HCT116 (cell line): ENCODE results near the gene PIGL. TPM values are rescaled to one million over a fixed set of nuclear protein-coding genes. Genes with fewer than 3 reads are reported as not detected.

Experiments used
- ATAC-seq: fragments of 200-7000 bp; cut with Tn5 transposase; 2 replicates; pipeline ENCODE4 v1.9.1; 2020; ENCODE audit warnings: mild to moderate bottlenecking, moderate library complexity
- BruUV-seq: library from RNA; stranded (reverse); fragments of 400-500 nt; replicated peaks from 2 replicates; lab custom pipeline; 2021; lab: Mats Ljungman, UMichigan
- CTCF ChIA-PET: fragments of 300-600 bp; sonication (Branson Sonifier 250); formaldehyde crosslinking; loops from one replicate; lab custom pipeline; 2021; ENCODE audit warnings: antibody characterized with exemption; lab: Charles Lee
- POLR2A ChIA-PET: fragments of 300-600, 350-600 bp; sonication (Branson Sonifier 250); formaldehyde crosslinking; loops from one replicate; lab custom pipeline; 2021; ENCODE audit warnings: antibody characterized with exemption; lab: Charles Lee
- RAD21 ChIA-PET, 2 experiments: fragments of 300-600 bp; sonication (Branson Sonifier 250); formaldehyde crosslinking; loops; one replicate each; lab custom pipeline; 2023; ENCODE audit warnings: low total read pairs in 2 of 2; ENCODE audit not compliant: uncharacterized antibody in 2 of 2, unreplicated experiment in 2 of 2, low non-redundant PET in 1 of 2; lab: Charles Lee
- DNase-seq: peaks from one replicate; pipeline ENCODE4 v3.0.0-alpha.2; 2010; ENCODE audit warnings: low read depth, low spot score
- H2AFZ ChIP-seq: fragments of 200-600 bp; shearing (Covaris generic), sonication (generic); 2 replicates; pipeline ENCODE4 v1.6.1; 2017; ENCODE audit warnings: low read depth, mixed run types, mixed read lengths, antibody characterized with exemption, low read length; ENCODE audit not compliant: poor library complexity, severe bottlenecking
- H3K27ac ChIP-seq: 2 replicates; pipeline ENCODE4 v1.5.1; 2012; ENCODE audit warnings: low read depth, low read length
- H3K27me3 ChIP-seq: fragments of 200-600 bp; sonication (generic); 2 replicates; pipeline ENCODE4 v1.6.1; 2016; ENCODE audit warnings: mixed run types, low read length, mixed read lengths; ENCODE audit not compliant: insufficient read depth
- H3K36me3 ChIP-seq, 2 experiments: fragments of 200-500 bp in 1 of 2; fragments of 200-600 bp in 1 of 2; sonication (Bioruptor generic) in 1 of 2; sonication (generic) in 1 of 2; 2 replicates each; pipeline versions ENCODE4 v1.5.1 to v1.6.1; 2014 to 2016; ENCODE audit warnings: low read length in 2 of 2, inconsistent platforms in 1 of 2, mixed read lengths in 1 of 2, mixed run types in 1 of 2; ENCODE audit not compliant: insufficient read depth in 2 of 2, control insufficient read depth in 1 of 2
- H3K4me1 ChIP-seq, 2 experiments: fragments of 200-600 bp in 1 of 2; sonication (generic) in 1 of 2; 2 replicates each; pipeline versions ENCODE4 v1.5.1 to v1.6.1; 2012 to 2017; ENCODE audit warnings: low read length in 2 of 2, inconsistent platforms in 1 of 2, mild to moderate bottlenecking in 1 of 2, mixed read lengths in 1 of 2, mixed run types in 1 of 2, moderate library complexity in 1 of 2; ENCODE audit not compliant: insufficient read depth in 2 of 2, control insufficient read depth in 1 of 2
- H3K4me2 ChIP-seq: fragments of 200-600 bp; sonication (generic); 2 replicates; pipeline ENCODE4 v1.6.1; 2017; ENCODE audit warnings: mixed run types, low read length, mixed read lengths
- H3K4me3 ChIP-seq, 2 experiments: fragments of 200-600 bp in 1 of 2; sonication (generic) in 1 of 2; replicated peaks in 1 of 2; 2 replicates each; pipeline ENCODE4 v1.5.1; 2011 to 2016; ENCODE audit warnings: low read length in 2 of 2, control low read depth in 1 of 2, low read depth in 1 of 2, mild to moderate bottlenecking in 1 of 2, mixed read lengths in 1 of 2, mixed run types in 1 of 2
- H3K79me2 ChIP-seq: fragments of 200-600 bp; sonication (generic); 2 replicates; pipeline ENCODE4 v1.6.1; 2017; ENCODE audit warnings: mild to moderate bottlenecking, mixed run types, low read length, moderate library complexity, mixed read lengths; ENCODE audit not compliant: insufficient read depth
- H3K9ac ChIP-seq: fragments of 200-600 bp; sonication (generic); 2 replicates; pipeline ENCODE4 v1.6.1; 2016; ENCODE audit warnings: low read length, mixed read lengths
- H3K9me2 ChIP-seq: fragments of 200-600 bp; sonication (generic), shearing (Covaris generic); 2 replicates; pipeline ENCODE4 v1.6.1; 2017; ENCODE audit warnings: mixed run types, mild to moderate bottlenecking, moderate library complexity; ENCODE audit not compliant: insufficient read depth
- H3K9me3 ChIP-seq, 2 experiments: fragments of 200-500 bp in 1 of 2; fragments of 200-600 bp in 1 of 2; sonication (Bioruptor generic) in 1 of 2; sonication (generic) in 1 of 2; 2 replicates each; pipeline ENCODE4 v1.6.1; 2014 to 2017; ENCODE audit warnings: low read length in 2 of 2, mixed read lengths in 2 of 2, inconsistent platforms in 1 of 2, low read depth in 1 of 2, mild to moderate bottlenecking in 1 of 2, mixed run types in 1 of 2, moderate library complexity in 1 of 2; ENCODE audit not compliant: control insufficient read depth in 1 of 2, insufficient read depth in 1 of 2
- H4K20me1 ChIP-seq: fragments of 200-600 bp; sonication (generic), shearing (Covaris generic); 2 replicates; pipeline ENCODE4 v1.6.1; 2017; ENCODE audit warnings: mixed run types, mild to moderate bottlenecking, moderate library complexity; ENCODE audit not compliant: insufficient read depth
- EGR1 ChIP-seq: IDR thresholded peaks from 2 replicates; pipeline ENCODE4 v1.6.1; 2012; ENCODE audit warnings: low read depth
- FOSL1 ChIP-seq: IDR thresholded peaks from 2 replicates; pipeline ENCODE4 v1.6.1; 2012; ENCODE audit warnings: low read depth
- JUND ChIP-seq: IDR thresholded peaks from 2 replicates; pipeline ENCODE4 v1.6.1; 2012
- REST ChIP-seq: IDR thresholded peaks from 2 replicates; pipeline ENCODE4 v1.6.1; 2012; ENCODE audit warnings: low read depth
- SRF ChIP-seq: IDR thresholded peaks from 2 replicates; pipeline ENCODE4 v1.6.1; 2012; ENCODE audit warnings: low read depth
- YY1 ChIP-seq: IDR thresholded peaks from 2 replicates; pipeline ENCODE4 v1.6.1; 2011; ENCODE audit warnings: low read length, low read depth, moderate library complexity, mild to moderate bottlenecking; ENCODE audit not compliant: insufficient replicate concordance; ENCODE audit errors: extremely low read depth
- ZBTB33 ChIP-seq: IDR thresholded peaks from 2 replicates; pipeline ENCODE4 v1.6.1; 2011; ENCODE audit warnings: mild to moderate bottlenecking, low read length, moderate library complexity; ENCODE audit not compliant: insufficient replicate concordance; ENCODE audit errors: extremely low read depth
- intact Hi-C: fragments of 100-400 bp; cut with micrococcal nuclease; formaldehyde crosslinking; loops from 2 replicates; pipeline ENCODE4 v1.10.0; 2022
- total RNA-seq: library from RNA; stranded (reverse); gene quantifications from one replicate; pipeline ENCODE4 v1.2.1, GENCODE V29; 2021; ENCODE audit not compliant: unreplicated experiment

Gene PIGL
- total RNA-seq, 1 experiment from 2014 or later: 36.8 TPM

GRCh38 chr17:16243385-16243784 lies 26.4 kb downstream of the PIGL start:
- Histone ChIP-seq H3K36me3 (no peaks in the 10 kb centered on the region), H3K9ac (no peak overlapping the region), H3K4me2 (peak overlapping the region; percentile 35), H3K4me3 (no peak overlapping the region), H3K27me3 (no peaks in the 10 kb centered on the region), H3K9me3 (no peaks in the 10 kb centered on the region), H4K20me1 (no peaks in the 10 kb centered on the region), H3K27ac (no peak overlapping the region), H2AFZ (no peak overlapping the region), H3K79me2 (peaks cover 13% of the 10 kb centered on the region), H3K4me1 (peaks cover 0 to 14% of the 10 kb centered on the region in 2 experiments; a peak in 2 of 4 replicates), H3K9me2 (no peaks in the 10 kb centered on the region)
- ChIA-PET RAD21 (no interaction called here), POLR2A (no interaction called here), CTCF (no interaction called here)
- intact Hi-C loops: no loop called here
- ATAC-seq (no peak), DNase-seq (no peak)
- TF ChIP-seq YY1 (no peak), REST (no peak), EGR1 (no peak), FOSL1 (no peak), ZBTB33 (no peak), SRF (no peak), JUND (no peak)
- no TSS peak for BruUV-seq
